ENCODE results near the gene SLC40A1. TPM values are rescaled to one million over a fixed set of nuclear protein-coding genes. Genes with fewer than 3 reads are reported as not detected.

The SLC40A1 gene
- total and polyA plus RNA-seq, 8 donors, result 21.3 to 147 (median 73.8) TPM

- Histone ChIP-seq H3K9me3 (no peaks in the 10 kb centered on the region), H3K4me1 (peaks cover 15 to 92% (median 41%) of the 10 kb centered on the region in 4 donors), H3K27me3 (no peaks in the 10 kb centered on the region), H3K36me3 (peaks cover 6 to 90% (median 84%) of the 10 kb centered on the region in 4 donors), H3K4me3 (no peak overlapping the region), H3K27ac (peak overlapping the region in 2 of 5 donors; percentile 1 to 19)
- intact Hi-C loops (cut with DNase I; ENCODE audit: low total_unique reads), result no loop called here
- TF ChIP-seq POLR2A (IDR thresholded peaks at IDR 0.05) (no peak), EP300 (IDR thresholded peaks at IDR 0.05) (no peak), POLR2AphosphoS5 (IDR thresholded peaks at IDR 0.05) (no peak)
- no peak for DNase-seq
- WGBS, 5 donors, result 72 to 94% (median 80%) methylated on average over 1 of the region's 1 CpG
These were observed 10.0 kb downstream of the SLC40A1 start for GRCh38 chr2:189570570-189571031.

GRCh38 chr2:189569295-189569910 is 11.2 kb downstream of the SLC40A1 start:
- Histone ChIP-seq H3K36me3 (peaks cover 6 to 97% (median 90%) of the 10 kb centered on the region in 4 donors), H3K4me1 (peaks cover 3 to 80% (median 32%) of the 10 kb centered on the region in 4 donors), H3K4me3 (no peak overlapping the region), H3K9me3 (no peaks in the 10 kb centered on the region), H3K27me3 (no peaks in the 10 kb centered on the region), H3K27ac (peak overlapping the region in 3 of 5 donors; percentile 24 to 72 (median 50))
- WGBS, 5 donors, result 43 to 60% (median 48%) methylated on average over 1 of the region's 1 CpG
- intact Hi-C loops (cut with DNase I; ENCODE audit: low total_unique reads), result no loop called here
- peak in 1 of 2 donors; percentile 40 for DNase-seq
- no peak for TF ChIP-seq CTCF (IDR thresholded peaks at IDR 0.05)
- TF ChIP-seq POLR2AphosphoS5 (IDR thresholded peaks at IDR 0.05), result no peak
- no peak for TF ChIP-seq EP300 (IDR thresholded peaks at IDR 0.05)
- TF ChIP-seq POLR2A (IDR thresholded peaks at IDR 0.05), result no peak

DNA sequence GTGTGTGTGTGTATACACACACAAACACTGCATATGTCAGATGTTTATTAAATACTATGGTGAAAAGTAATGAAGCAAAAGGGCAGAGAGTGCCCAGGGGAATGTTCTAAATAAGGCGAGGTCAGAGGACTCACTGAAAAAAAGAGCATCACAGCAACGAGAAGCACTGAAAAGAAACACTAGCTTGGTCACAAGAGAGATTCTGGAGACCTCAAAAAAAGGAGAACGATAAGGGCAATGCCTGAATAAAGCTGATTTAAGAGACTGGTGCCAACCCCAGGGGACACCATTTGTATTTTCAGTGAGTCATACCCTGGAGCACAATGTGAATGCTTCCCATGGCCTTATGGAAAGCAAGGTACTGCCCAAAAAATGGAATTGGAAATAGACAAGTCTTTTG is 14.5 kb downstream of the SLC40A1 start:
- peak in 1 of 2 donors; percentile 49 for DNase-seq
- H3K27me3 ChIP-seq, result no peaks in the 10 kb centered on the region
- no peak for TF ChIP-seq POLR2A (IDR thresholded peaks at IDR 0.05)
- TF ChIP-seq POLR2AphosphoS5 (IDR thresholded peaks at IDR 0.05), result no peak
- peak overlapping the region in 1 of 5 donors; percentile 33 for H3K27ac ChIP-seq
- WGBS, 5 donors, result 48 to 71% (median 64%) methylated on average over 3 of the region's 3 CpGs
- no peaks in the 10 kb centered on the region for H3K9me3 ChIP-seq
- H3K36me3 ChIP-seq, result peaks cover 4 to 94% (median 74%) of the 10 kb centered on the region in 4 donors
- peaks cover 0 to 77% (median 31%) of the 10 kb centered on the region in 4 donors for H3K4me1 ChIP-seq
- no peak overlapping the region for H3K4me3 ChIP-seq
- intact Hi-C loops (cut with DNase I; ENCODE audit: low total_unique reads), result no loop called here

DNA sequence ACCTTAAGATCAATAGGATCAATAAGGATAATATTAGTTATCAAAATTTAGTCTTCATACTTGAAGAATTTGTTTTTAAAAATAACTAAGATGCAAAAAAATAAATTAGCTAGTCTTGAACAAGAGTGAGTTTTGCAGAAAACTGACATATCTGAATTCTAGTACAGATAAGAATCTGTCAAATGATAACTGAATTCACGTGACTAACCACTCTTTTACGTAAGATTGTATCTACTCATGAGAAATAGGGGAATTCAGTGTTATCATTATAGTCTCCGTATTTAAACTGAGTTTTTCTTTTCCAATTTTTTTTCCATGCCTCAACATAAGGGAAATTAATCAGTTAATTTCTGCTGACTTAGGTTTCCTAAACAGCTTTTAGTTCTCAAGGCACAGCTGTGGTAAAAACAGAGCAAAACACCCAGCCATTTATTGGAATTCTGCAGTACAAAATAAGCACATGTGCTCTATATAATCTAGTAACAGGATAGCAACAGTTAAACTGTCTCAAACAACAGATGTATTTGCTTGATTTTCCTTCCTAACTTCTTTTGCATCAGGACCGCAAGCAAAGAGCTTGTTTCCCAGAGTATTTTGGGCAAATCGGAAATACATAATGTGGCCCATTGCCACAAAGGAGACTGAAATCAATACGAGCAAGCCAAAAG is 19.1 kb downstream of the SLC40A1 start:
- intact Hi-C loops (cut with DNase I; ENCODE audit: low total_unique reads), result no loop called here
- Histone ChIP-seq H3K36me3 (peaks cover 4 to 57% (median 41%) of the 10 kb centered on the region in 4 donors), H3K27ac (no peak overlapping the region), H3K4me1 (peaks cover 8 to 83% (median 41%) of the 10 kb centered on the region in 4 donors), H3K9me3 (no peaks in the 10 kb centered on the region), H3K27me3 (no peaks in the 10 kb centered on the region), H3K4me3 (peak overlapping the region in 1 of 4 donors; percentile 4)
- 58 to 67% (median 64%) methylated on average over 6 of the region's 6 CpGs for WGBS, 5 donors
- peak in 1 of 2 donors; percentile 41 for DNase-seq
- TF ChIP-seq EP300 (IDR thresholded peaks at IDR 0.05) (no peak), POLR2A (IDR thresholded peaks at IDR 0.05) (no peak), CTCF (IDR thresholded peaks at IDR 0.05) (no peak), POLR2AphosphoS5 (IDR thresholded peaks at IDR 0.05) (no peak)

DNA sequence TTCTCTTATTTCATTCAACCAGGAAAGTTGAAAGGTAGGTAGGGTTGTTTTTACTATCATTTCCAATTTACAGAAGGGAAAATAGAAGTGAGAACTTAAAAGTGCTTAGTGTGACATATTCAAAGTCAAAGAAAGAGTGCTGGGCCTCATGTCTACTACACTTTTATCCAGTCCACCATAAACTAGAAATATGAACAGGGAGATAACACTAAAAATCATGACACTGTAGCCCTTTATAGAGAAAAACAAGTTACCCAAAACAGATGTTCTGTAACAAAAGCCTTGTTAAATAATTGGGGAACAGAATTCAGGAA is 20.4 kb downstream of the SLC40A1 start:
- intact Hi-C loops (cut with DNase I; ENCODE audit: low total_unique reads), result no loop called here

More for the DNA sequence above, 20.4 kb downstream of the SLC40A1 start:
- Histone ChIP-seq H3K27me3 (no peaks in the 10 kb centered on the region), H3K36me3 (peaks cover 4 to 44% (median 29%) of the 10 kb centered on the region in 4 donors), H3K27ac (peak overlapping the region in 2 of 5 donors; percentile 20 to 39), H3K4me1 (peaks cover 13 to 87% (median 40%) of the 10 kb centered on the region in 4 donors), H3K9me3 (no peaks in the 10 kb centered on the region), H3K4me3 (no peak overlapping the region)
- no peak for DNase-seq
- TF ChIP-seq POLR2A (IDR thresholded peaks at IDR 0.05), result no peak
- no peak for TF ChIP-seq POLR2AphosphoS5 (IDR thresholded peaks at IDR 0.05)
- TF ChIP-seq EP300 (IDR thresholded peaks at IDR 0.05), result no peak
- no peak for TF ChIP-seq CTCF (IDR thresholded peaks at IDR 0.05)
